Left lung (tissue), 10 donors: Measurements from ENCODE around the gene SHBG. TPM values are rescaled to one million over a fixed set of nuclear protein-coding genes. Genes with fewer than 3 reads are reported as not detected.
A peak's percentile ranks its signal among the peaks of the same experiment; 100 is the strongest.

Source experiments
- ATAC-seq: fragments of 200-7000 bp; cut with Tn5 transposase; one replicate; pipeline ENCODE4 v1.9.1; 2020; ENCODE audit warnings: moderate library complexity
- DNase-seq, 4 donors: peaks; one replicate each; pipeline ENCODE4 v3.0.0-alpha.2; 2013 to 2020
- H3K27ac ChIP-seq, 2 donors: fragments of 200-600 bp; sonication (generic) in 1 of 2; one replicate each; pipeline versions ENCODE4 v1.5.0 to v1.8.0; 2020 to 2021
- H3K27me3 ChIP-seq, 2 donors: fragments of 200-600 bp; sonication (generic) in 1 of 2; one replicate each; pipeline versions ENCODE4 v1.5.0 to v1.8.0; 2020 to 2021
- H3K36me3 ChIP-seq, 2 donors: fragments of 200-600 bp; sonication (generic) in 1 of 2; one replicate each; pipeline versions ENCODE4 v1.5.0 to v1.8.0; 2020 to 2021
- H3K4me1 ChIP-seq, 2 donors: fragments of 200-600 bp; one replicate each; pipeline ENCODE4 v1.8.0; 2021
- H3K4me3 ChIP-seq, 2 donors: fragments of 200-600 bp; sonication (generic) in 1 of 2; one replicate each; pipeline versions ENCODE4 v1.5.0 to v1.8.0; 2020 to 2021; ENCODE audit warnings: mild to moderate bottlenecking in 1 of 2
- H3K9me3 ChIP-seq, 2 donors: fragments of 200-600 bp; sonication (generic) in 1 of 2; one replicate each; pipeline versions ENCODE4 v1.5.0 to v1.8.0; 2020 to 2021
- intact Hi-C, 2 donors: fragments of 100-400 bp; cut with DNase I; formaldehyde crosslinking; loops; one replicate each; pipeline versions ENCODE4 v1.11.2 to v1.14.2; 2022
- polyA plus RNA-seq, 6 donors: library from polyadenylated mRNA; unstranded; fragments of 120-200 nt; gene quantifications; one replicate each; pipeline ENCODE4 v1.2.1, GENCODE V29; 2013; ENCODE audit not compliant: insufficient read length in 6 of 6
- total RNA-seq, 2 donors: library from RNA; stranded (reverse); fragmentation: NEBNext Ultra II Directional; extraction: Animal tissue kit (Norgen Biotek cat#: 25700); gene quantifications; one replicate each; pipeline ENCODE4 v1.2.1, GENCODE V29; 2021
- TF ChIP-seq, protein P1 (sequence below), 2 donors: fragments of 200-600 bp; sonication (generic) in 1 of 2; IDR thresholded peaks; one replicate each; pipeline versions ENCODE4 v1.5.0 to v1.8.0; 2021; ENCODE audit warnings: antibody characterized with exemption in 2 of 2
- donor health status: DM: no; HTN: yes; CAD: no.
- donor health status: DM: no; HTN: no; CAD: no.

SHBG gene
- total and polyA plus RNA-seq, 8 donors = 0.50 to 2.2 (median 1.3) TPM; not detected in 1

DNA sequence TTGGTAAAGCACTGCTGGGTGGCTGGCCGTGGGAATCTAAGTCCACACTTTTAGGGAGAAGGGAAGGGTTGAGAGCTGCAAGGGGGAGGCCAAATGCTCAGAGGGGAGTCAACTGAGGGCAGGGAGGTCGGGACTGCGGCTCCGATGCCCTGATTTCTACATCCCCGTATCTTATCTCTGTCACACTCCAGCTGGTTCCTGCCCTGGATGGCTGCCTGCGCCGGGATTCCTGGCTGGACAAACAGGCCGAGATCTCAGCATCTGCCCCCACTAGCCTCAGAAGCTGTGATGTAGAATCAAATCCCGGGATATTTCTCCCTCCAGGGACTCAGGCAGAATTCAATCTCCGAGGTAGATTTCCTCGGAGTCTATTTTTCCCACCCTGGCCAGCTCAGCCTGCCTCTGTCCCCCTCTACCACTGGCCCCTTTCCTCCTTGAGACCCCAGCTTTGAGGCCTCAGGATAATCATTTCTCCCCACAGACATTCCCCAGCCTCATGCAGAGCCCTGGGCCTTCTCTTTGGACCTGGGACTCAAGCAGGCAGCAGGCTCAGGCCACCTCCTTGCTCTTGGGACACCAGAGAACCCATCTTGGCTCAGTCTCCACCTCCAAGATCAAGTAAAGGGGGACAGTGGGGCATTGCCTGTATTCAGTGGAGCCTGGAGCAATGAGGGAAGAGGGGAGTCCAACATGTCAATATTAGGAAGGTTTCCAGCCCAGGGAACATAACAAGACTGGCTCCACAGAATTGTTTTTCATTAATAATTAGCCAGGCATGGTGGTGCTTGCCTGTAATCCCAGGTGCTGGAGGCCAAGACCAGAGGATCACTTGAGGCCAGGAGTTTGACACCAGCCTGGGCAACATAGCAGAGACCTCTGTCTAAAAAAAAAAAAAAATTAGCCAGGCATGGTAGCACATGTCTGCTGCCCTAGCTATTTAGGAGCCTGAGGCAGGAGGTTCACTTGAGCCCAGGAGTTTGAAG lies 1.8 kb downstream of the SHBG start:
- Histone ChIP-seq H3K4me1 (peaks cover 5 to 10% of the 10 kb centered on the region in 2 donors), H3K27me3 (no peaks in the 10 kb centered on the region), H3K4me3 (no peak overlapping the region), H3K36me3 (no peaks in the 10 kb centered on the region), H3K27ac (no peak overlapping the region), H3K9me3 (no peaks in the 10 kb centered on the region)
- intact Hi-C loops = loop anchor here in 1 of 2 donors (10.0 kb wide), 1 partner anchor 53 kb away; the partner anchor contains the start of genes TP53 and WRAP53
- ATAC-seq = no peak
- TF ChIP-seq, protein P1, sequence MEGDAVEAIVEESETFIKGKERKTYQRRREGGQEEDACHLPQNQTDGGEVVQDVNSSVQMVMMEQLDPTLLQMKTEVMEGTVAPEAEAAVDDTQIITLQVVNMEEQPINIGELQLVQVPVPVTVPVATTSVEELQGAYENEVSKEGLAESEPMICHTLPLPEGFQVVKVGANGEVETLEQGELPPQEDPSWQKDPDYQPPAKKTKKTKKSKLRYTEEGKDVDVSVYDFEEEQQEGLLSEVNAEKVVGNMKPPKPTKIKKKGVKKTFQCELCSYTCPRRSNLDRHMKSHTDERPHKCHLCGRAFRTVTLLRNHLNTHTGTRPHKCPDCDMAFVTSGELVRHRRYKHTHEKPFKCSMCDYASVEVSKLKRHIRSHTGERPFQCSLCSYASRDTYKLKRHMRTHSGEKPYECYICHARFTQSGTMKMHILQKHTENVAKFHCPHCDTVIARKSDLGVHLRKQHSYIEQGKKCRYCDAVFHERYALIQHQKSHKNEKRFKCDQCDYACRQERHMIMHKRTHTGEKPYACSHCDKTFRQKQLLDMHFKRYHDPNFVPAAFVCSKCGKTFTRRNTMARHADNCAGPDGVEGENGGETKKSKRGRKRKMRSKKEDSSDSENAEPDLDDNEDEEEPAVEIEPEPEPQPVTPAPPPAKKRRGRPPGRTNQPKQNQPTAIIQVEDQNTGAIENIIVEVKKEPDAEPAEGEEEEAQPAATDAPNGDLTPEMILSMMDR (IDR thresholded peaks at IDR 0.05) = no peak
- DNase-seq = no peak

DNA sequence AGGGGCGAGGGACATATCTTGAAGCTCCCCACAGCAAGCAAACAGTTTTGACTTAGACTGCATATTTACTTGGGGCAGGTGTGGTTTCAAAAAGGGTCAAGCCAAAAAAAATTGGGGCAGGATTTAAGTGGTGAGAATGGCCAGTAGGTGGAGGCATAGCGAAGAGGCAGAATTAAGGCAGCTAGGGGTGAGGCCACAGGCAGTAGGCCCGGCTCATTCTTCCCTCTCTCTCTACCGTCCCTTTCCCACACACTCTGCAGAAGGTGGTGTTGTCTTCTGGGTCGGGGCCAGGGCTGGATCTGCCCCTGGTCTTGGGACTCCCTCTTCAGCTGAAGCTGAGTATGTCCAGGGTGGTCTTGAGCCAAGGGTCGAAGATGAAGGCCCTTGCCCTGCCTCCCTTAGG lies 2.6 kb downstream of the SHBG start:
- no peak for DNase-seq
- H3K27ac ChIP-seq = no peak overlapping the region
- H3K36me3 ChIP-seq = no peaks in the 10 kb centered on the region
- intact Hi-C loops = loop anchor here in 1 of 2 donors (10.0 kb wide), 1 partner anchor 52 kb away; the partner anchor contains the start of genes TP53 and WRAP53
- H3K4me3 ChIP-seq = no peak overlapping the region
- no peaks in the 10 kb centered on the region for H3K27me3 ChIP-seq
- TF ChIP-seq, protein P1 (IDR thresholded peaks at IDR 0.05) = peak; percentile 20 to 42
- H3K9me3 ChIP-seq = no peaks in the 10 kb centered on the region
- peak; percentile 57 for ATAC-seq
- H3K4me1 ChIP-seq = peaks cover 0 to 6% of the 10 kb centered on the region in 2 donors

DNA sequence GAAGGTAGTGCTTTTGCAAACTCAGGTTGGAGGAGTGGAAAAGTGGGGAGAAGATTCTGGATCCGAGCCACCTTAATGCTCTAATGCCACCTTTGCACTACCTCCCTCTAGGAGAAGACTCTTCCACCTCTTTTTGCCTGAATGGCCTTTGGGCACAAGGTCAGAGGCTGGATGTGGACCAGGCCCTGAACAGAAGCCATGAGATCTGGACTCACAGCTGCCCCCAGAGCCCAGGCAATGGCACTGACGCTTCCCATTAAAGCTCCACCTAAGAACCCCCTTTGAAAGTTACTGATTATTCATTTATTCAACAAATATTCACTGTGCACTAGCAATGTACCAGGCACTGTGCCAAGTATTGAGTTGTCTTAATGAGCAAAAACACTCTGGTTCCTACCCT lies 3.2 kb downstream of the SHBG start:
- Histone ChIP-seq H3K36me3 (no peaks in the 10 kb centered on the region), H3K4me3 (no peak overlapping the region), H3K27ac (no peak overlapping the region), H3K9me3 (no peaks in the 10 kb centered on the region), H3K27me3 (no peaks in the 10 kb centered on the region), H3K4me1 (peaks cover 0 to 3% of the 10 kb centered on the region in 2 donors)
- DNase-seq = no peak
- TF ChIP-seq, protein P1 (IDR thresholded peaks at IDR 0.05) = no peak
- no peak for ATAC-seq
- intact Hi-C loops = loop anchor here in 1 of 2 donors (10.0 kb wide), 1 partner anchor 52 kb away; the partner anchor contains the start of genes TP53 and WRAP53

DNA sequence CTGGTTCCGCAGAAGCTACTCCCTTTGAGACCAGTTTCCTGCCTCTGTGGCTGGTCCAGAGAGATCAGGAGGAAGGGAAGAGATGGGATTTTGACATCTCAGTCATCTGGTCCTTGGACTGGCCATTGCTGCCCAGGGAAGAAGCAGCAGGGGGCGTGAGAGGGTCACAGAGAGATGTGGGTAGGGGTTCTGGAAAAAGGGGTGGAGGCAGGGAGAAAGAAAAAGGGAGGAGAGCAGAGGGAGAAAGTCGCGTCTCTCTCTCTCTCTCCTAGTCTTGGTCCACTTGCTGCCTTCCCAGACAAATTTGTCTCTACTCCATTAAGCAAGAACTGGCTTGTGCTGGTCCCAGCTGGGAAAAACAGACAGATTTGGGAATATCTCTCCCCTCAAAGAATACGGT lies 4.4 kb downstream of the SHBG start:
- Histone ChIP-seq H3K36me3 (no peaks in the 10 kb centered on the region), H3K4me3 (no peak overlapping the region), H3K9me3 (no peaks in the 10 kb centered on the region), H3K4me1 (no peaks in the 10 kb centered on the region), H3K27ac (no peak overlapping the region), H3K27me3 (no peaks in the 10 kb centered on the region)
- DNase-seq (peak in 2 of 4 donors; percentile 60 to 82), ATAC-seq (peak; percentile 46)
- TF ChIP-seq, protein P1 (IDR thresholded peaks at IDR 0.05) = peak in 1 of 2 donors; percentile 22
- intact Hi-C loops = loop anchor here in 1 of 2 donors (10.0 kb wide), 1 partner anchor 50 kb away; the partner anchor contains the start of genes TP53 and WRAP53

DNA sequence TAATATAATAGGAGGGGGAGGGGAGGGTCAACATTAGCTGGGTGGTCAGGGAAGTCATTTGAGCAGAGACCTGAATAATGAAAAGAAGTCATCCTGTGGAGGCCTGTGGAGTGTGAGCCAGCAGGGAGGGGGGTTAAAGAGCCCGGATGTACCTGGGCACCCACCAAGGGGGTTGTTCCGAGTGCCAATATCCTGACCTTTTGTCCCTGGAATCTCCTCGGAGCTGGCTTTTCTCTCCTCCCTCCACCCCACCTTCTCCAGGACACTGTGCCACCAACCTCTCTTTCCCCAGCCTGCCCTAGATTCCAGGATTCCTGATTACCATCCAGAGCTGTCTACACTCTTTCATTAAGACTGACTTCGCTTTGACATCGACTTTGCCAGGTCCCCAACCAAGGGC lies 6.2 kb downstream of the SHBG start:
- TF ChIP-seq, protein P1 (IDR thresholded peaks at IDR 0.05) = no peak
- intact Hi-C loops = loop anchor here in 1 of 2 donors (10.0 kb wide), 1 partner anchor 49 kb away; the partner anchor contains the start of genes TP53 and WRAP53
- ATAC-seq (no peak), DNase-seq (no peak)
- H3K27me3 ChIP-seq = no peaks in the 10 kb centered on the region
- no peaks in the 10 kb centered on the region for H3K9me3 ChIP-seq
- no peak overlapping the region for H3K27ac ChIP-seq
- no peaks in the 10 kb centered on the region for H3K36me3 ChIP-seq
- no peaks in the 10 kb centered on the region for H3K4me1 ChIP-seq
- no peak overlapping the region for H3K4me3 ChIP-seq
